ENCODE measurements around the gene AFAP1L1.

The AFAP1L1 gene

GRCh38 chr5:149317281-149318048, 45.8 kb downstream of the AFAP1L1 start:
- DNase-seq: peak; percentile 61

- DNase-seq: no peak
Measured at GRCh38 chr5:149319174-149319573, 47.5 kb downstream of the AFAP1L1 start.

GRCh38 chr5:149320791-149321330, 49.2 kb downstream of the AFAP1L1 start:
- no peak for DNase-seq

GRCh38 chr5:149322518-149322917, 50.9 kb downstream of the AFAP1L1 start:
- no peak for DNase-seq

- DNase-seq: no peak
Measured at GRCh38 chr5:149323210-149323609, 51.6 kb downstream of the AFAP1L1 start.

GRCh38 chr5:149323621-149324205, 52.1 kb downstream of the AFAP1L1 start:
- no peak for DNase-seq

- no peak for DNase-seq
Measured at GRCh38 chr5:149324641-149325040, 53.0 kb downstream of the AFAP1L1 start.

- no peak for DNase-seq
Measured at GRCh38 chr5:149325166-149325735, 53.6 kb downstream of the AFAP1L1 start.

- no peak for DNase-seq
Measured at GRCh38 chr5:149325894-149326293, 54.2 kb downstream of the AFAP1L1 start.

- no peak for DNase-seq
Measured at GRCh38 chr5:149326611-149327010, 55.0 kb downstream of the AFAP1L1 start.

- DNase-seq: no peak
Measured at GRCh38 chr5:149328177-149328576, 56.5 kb downstream of the AFAP1L1 start.

- DNase-seq: no peak
Measured at GRCh38 chr5:149333711-149334443, 62.2 kb downstream of the AFAP1L1 start.

GRCh38 chr5:149337736-149338135, 66.1 kb downstream of the AFAP1L1 start:
- DNase-seq: no peak

GRCh38 chr5:149338364-149338763, 66.7 kb downstream of the AFAP1L1 start:
- DNase-seq: no peak

- DNase-seq: no peak
Measured at GRCh38 chr5:149340920-149341319, 69.3 kb downstream of the AFAP1L1 start.

- no peak for DNase-seq
Measured at GRCh38 chr5:149341876-149342275, 70.2 kb downstream of the AFAP1L1 start.

GRCh38 chr5:149344151-149344550, 72.5 kb downstream of the AFAP1L1 start:
- DNase-seq: no peak

- peak; percentile 92 for DNase-seq
Measured at GRCh38 chr5:149345147-149345891, 73.7 kb downstream of the AFAP1L1 start, which contains the start of gene GRPEL2. Gene GRPEL2 (plus strand): TSS chr5:149345499. CDS start chr5:149345540, 41 bp downstream.

- peak; percentile 25 for DNase-seq
Measured at GRCh38 chr5:149345892-149346222, 74.2 kb downstream of the AFAP1L1 start.

GRCh38 chr5:149348518-149348917, 76.9 kb downstream of the AFAP1L1 start:
- DNase-seq: peak; percentile 82

GRCh38 chr5:149349382-149349781, 77.7 kb downstream of the AFAP1L1 start:
- no peak for DNase-seq

GRCh38 chr5:149352169-149352568, 80.5 kb downstream of the AFAP1L1 start:
- no peak for DNase-seq

GRCh38 chr5:149353911-149354310, 82.3 kb downstream of the AFAP1L1 start:
- DNase-seq: no peak
